ENCODE data around the gene SGK1.
A peak's percentile ranks its signal among the peaks of the same experiment; 100 is the strongest.
"Not testable (repeated sequence)": the region's sequence is repeated elsewhere in the genome, so short reads cannot be mapped to it uniquely, and the experiment has no call there.

The SGK1 gene

GRCh38 chr6:134314006-134314821 lies 3.7 kb downstream of the SGK1 start:
- no peak for TF ChIP-seq Cebpa-rat (IDR thresholded peaks at IDR 0.05)
- peaks cover 27 to 76% (median 51%) of the 10 kb centered on the region in 10 experiments for H3K4me1 ChIP-seq

GRCh38 chr6:134312038-134312660 lies 5.8 kb downstream of the SGK1 start:
- H3K27ac ChIP-seq, result peak overlapping the region in 1 of 11 experiments; percentile 6; a peak in 1 of 22 replicates
- H3K4me3 ChIP-seq, result no peak overlapping the region
- peaks cover 0 to 17% (median 0%) of the 10 kb centered on the region in 11 experiments; a peak in 4 of 22 replicates for H3K36me3 ChIP-seq
- peak overlapping the region in 2 of 11 experiments; percentile 80 to 89; a peak in 4 of 22 replicates for H3K4me2 ChIP-seq
- H3K27me3 ChIP-seq, result no peaks in the 10 kb centered on the region
- no peaks in the 10 kb centered on the region for H3K9me3 ChIP-seq (replicated peaks in 1 of 11)
- H3K4me1 ChIP-seq, result peaks cover 36 to 85% (median 55%) of the 10 kb centered on the region in 10 experiments
- no peaks in the 10 kb centered on the region for H4K20me1 ChIP-seq
- no peak for TF ChIP-seq Cebpa-rat (IDR thresholded peaks at IDR 0.05)
- H3K9ac ChIP-seq, result peak overlapping the region in 1 of 11 experiments; percentile 43; a peak in 1 of 22 replicates

More at GRCh38 chr6:134314006-134314821, 3.7 kb downstream of the SGK1 start:
- Histone ChIP-seq H3K9ac (peak overlapping the region in 4 of 11 experiments; percentile 1 to 88 (median 33); a peak in 4 of 22 replicates), H3K9me3 (replicated peaks in 1 of 11) (peaks cover 0 to 5% (median 2%) of the 10 kb centered on the region in 11 experiments; a peak in 14 of 22 replicates), H3K4me3 (peak overlapping the region in 3 of 10 experiments; percentile 73 to 88 (median 75); a peak in 5 of 20 replicates), H3K4me2 (peak overlapping the region in 8 of 11 experiments; percentile 15 to 89 (median 56); a peak in 14 of 22 replicates), H3K27ac (peak overlapping the region in 3 of 11 experiments; percentile 5 to 71 (median 13); a peak in 4 of 22 replicates), H4K20me1 (no peaks in the 10 kb centered on the region), H3K36me3 (peaks cover 0 to 17% (median 0%) of the 10 kb centered on the region in 11 experiments; a peak in 4 of 22 replicates), H3K27me3 (no peaks in the 10 kb centered on the region; a peak in 2 of 22 replicates)

DNA sequence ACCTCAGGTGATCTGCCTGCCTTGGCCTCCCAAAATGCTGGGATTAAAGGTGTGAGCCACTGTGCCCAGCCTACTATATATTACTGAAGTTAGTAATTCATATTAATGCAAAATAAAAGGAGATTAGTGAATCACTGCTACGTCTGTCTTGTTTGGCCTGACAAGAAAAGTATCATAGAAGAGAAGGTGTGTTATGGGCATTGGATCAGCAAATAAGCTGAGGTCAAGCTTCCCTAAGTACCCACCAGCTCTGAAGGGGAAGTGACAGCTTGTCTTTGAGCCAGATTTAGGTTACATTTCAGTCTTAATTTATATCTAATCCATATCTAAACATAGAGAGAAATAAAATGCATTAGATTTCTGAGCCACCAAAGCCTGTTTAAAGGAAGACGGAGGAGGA lies 7.1 kb downstream of the SGK1 start:
- peak overlapping the region in 3 of 11 experiments; percentile 33 to 89 (median 80); a peak in 7 of 22 replicates for H3K4me2 ChIP-seq
- H3K9me3 ChIP-seq (replicated peaks in 1 of 11), result no peaks in the 10 kb centered on the region
- H4K20me1 ChIP-seq, result no peaks in the 10 kb centered on the region
- H3K27ac ChIP-seq, result no peak overlapping the region
- no peaks in the 10 kb centered on the region for H3K27me3 ChIP-seq
- peaks cover 31 to 93% (median 49%) of the 10 kb centered on the region in 10 experiments for H3K4me1 ChIP-seq
- no peak for TF ChIP-seq Cebpa-rat (IDR thresholded peaks at IDR 0.05)
- no peak overlapping the region for H3K4me3 ChIP-seq
- peaks cover 0 to 17% (median 0%) of the 10 kb centered on the region in 11 experiments; a peak in 4 of 22 replicates for H3K36me3 ChIP-seq
- H3K9ac ChIP-seq, result 0 out of 22 replicates have a peak overlapping the region, but pooled peaks of 1 of the 11 experiments have one; percentile 16

DNA sequence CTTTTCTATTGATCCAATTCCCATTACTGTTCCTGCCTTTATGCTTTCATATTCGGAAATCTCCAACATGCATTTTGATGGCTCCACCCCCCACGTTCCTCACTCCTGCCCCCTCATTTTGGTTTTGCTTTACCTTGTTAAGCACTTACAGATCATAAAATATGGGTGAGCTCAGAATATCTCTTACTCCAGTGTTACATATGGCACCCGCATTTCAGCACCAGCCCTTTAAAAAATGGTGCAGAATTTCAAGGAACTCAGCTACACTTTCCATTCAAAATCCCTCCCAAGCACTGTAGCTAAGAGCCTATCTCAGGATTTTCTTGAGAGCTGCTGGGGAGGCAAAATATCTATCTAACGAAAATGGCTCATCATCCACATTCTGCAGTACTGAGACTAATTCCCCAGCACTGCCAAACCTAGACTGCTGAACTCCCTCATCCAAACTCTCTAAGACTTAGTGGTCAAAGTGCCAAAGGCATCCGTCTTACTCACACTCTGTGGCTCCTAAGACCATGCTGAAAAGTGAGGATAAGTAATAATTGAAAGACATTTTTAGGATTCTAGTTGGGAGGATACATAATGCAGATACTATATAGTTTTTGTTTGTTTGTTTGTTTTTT lies 7.8 kb downstream of the SGK1 start:
- H3K36me3 ChIP-seq, result peaks cover 0 to 17% (median 0%) of the 10 kb centered on the region in 11 experiments; a peak in 4 of 22 replicates
- peaks cover 32 to 97% (median 51%) of the 10 kb centered on the region in 10 experiments for H3K4me1 ChIP-seq
- no peaks in the 10 kb centered on the region for H3K27me3 ChIP-seq
- no peak overlapping the region for H3K4me3 ChIP-seq
- no peak overlapping the region for H3K27ac ChIP-seq
- H4K20me1 ChIP-seq, result no peaks in the 10 kb centered on the region
- H3K9me3 ChIP-seq (replicated peaks in 1 of 11), result no peaks in the 10 kb centered on the region
- peak overlapping the region in 3 of 11 experiments; percentile 16 to 89 (median 80); a peak in 5 of 22 replicates for H3K4me2 ChIP-seq
- no peak overlapping the region for H3K9ac ChIP-seq
- TF ChIP-seq Cebpa-rat (IDR thresholded peaks at IDR 0.05), result no peak

DNA sequence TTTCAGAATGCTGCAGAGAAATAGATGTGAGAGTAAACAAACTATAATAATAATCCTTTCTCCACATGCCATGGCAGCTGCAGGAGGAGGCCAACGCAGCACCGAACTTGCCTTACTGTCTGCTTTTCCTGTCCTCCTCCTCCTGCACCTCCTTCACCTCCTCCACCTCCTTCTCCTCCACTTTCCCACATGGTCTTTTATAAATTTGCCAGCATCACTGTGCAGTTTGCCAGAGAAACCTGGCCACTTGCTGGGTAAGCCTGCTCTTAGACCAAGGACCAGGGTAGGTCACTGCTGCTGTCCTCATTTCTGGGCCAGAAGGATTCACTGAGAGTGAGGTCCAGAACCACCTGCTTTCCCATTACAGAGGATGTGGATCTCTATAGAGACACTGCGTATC lies 8.7 kb downstream of the SGK1 start:
- peaks cover 0 to 20% (median 0%) of the 10 kb centered on the region in 11 experiments; a peak in 5 of 22 replicates for H3K36me3 ChIP-seq
- no peak for TF ChIP-seq Cebpa-rat (IDR thresholded peaks at IDR 0.05)
- no peaks in the 10 kb centered on the region for H3K9me3 ChIP-seq (replicated peaks in 1 of 11)
- H3K27me3 ChIP-seq, result no peaks in the 10 kb centered on the region
- peak overlapping the region in 2 of 11 experiments; percentile 1 to 26; a peak in 2 of 22 replicates for H3K9ac ChIP-seq
- H3K4me3 ChIP-seq, result no peak overlapping the region
- H3K4me1 ChIP-seq, result peaks cover 37 to 99% (median 52%) of the 10 kb centered on the region in 10 experiments
- peak overlapping the region in 7 of 11 experiments; percentile 7 to 58 (median 41); a peak in 8 of 22 replicates for H3K27ac ChIP-seq
- peak overlapping the region in 7 of 11 experiments; percentile 6 to 89 (median 24); a peak in 10 of 22 replicates for H3K4me2 ChIP-seq
- no peaks in the 10 kb centered on the region for H4K20me1 ChIP-seq

DNA sequence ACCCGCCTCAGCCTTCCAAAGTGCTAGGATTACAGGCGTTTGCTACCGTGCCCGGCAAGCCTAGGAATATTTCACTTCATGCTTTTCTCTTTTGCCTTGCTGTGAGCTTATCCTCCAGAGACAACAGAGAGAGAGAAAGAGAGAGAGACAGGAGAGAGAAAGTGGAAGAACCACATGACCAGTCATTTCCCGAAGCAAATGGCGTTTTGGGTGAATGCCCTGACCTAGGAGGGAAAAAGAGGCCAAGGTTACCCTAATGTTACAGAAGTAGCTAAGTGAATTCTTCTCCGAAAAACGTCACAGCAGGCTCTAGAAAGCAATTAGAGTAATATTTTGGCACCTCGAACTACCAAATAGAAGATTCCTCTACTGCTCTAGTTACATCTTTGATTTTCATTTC lies 9.1 kb downstream of the SGK1 start:
- H3K36me3 ChIP-seq, result peaks cover 0 to 24% (median 0%) of the 10 kb centered on the region in 11 experiments; a peak in 5 of 22 replicates
- TF ChIP-seq Cebpa-rat (IDR thresholded peaks at IDR 0.05), result no peak
- H4K20me1 ChIP-seq, result no peaks in the 10 kb centered on the region
- H3K27me3 ChIP-seq, result no peaks in the 10 kb centered on the region
- H3K9ac ChIP-seq, result peak overlapping the region in 2 of 11 experiments; percentile 23 to 24; a peak in 2 of 22 replicates
- H3K4me3 ChIP-seq, result no peak overlapping the region
- H3K27ac ChIP-seq, result peak overlapping the region in 10 of 11 experiments; percentile 2 to 58 (median 45); a peak in 14 of 22 replicates
- no peaks in the 10 kb centered on the region for H3K9me3 ChIP-seq (replicated peaks in 1 of 11)
- peak overlapping the region; percentile 4 to 89 (median 29); a peak in 16 of 22 replicates for H3K4me2 ChIP-seq
- H3K4me1 ChIP-seq, result peaks cover 34 to 99% (median 51%) of the 10 kb centered on the region in 10 experiments

GRCh38 chr6:134307870-134308269 lies 10.0 kb downstream of the SGK1 start:
- Histone ChIP-seq H3K27ac (peak overlapping the region in 9 of 11 experiments; percentile 2 to 58 (median 49); a peak in 15 of 22 replicates), H3K9ac (peak overlapping the region in 2 of 11 experiments; percentile 11 to 24; a peak in 1 of 22 replicates), H4K20me1 (no peaks in the 10 kb centered on the region), H3K4me1 (peaks cover 34 to 94% (median 47%) of the 10 kb centered on the region in 10 experiments), H3K36me3 (peaks cover 0 to 30% (median 0%) of the 10 kb centered on the region in 11 experiments; a peak in 6 of 22 replicates), H3K4me3 (no peak overlapping the region), H3K4me2 (peak overlapping the region; percentile 0 to 80 (median 27); a peak in 13 of 22 replicates), H3K9me3 (replicated peaks in 1 of 11) (peaks cover 0 to 7% (median 0%) of the 10 kb centered on the region in 11 experiments; a peak in 1 of 22 replicates), H3K27me3 (no peaks in the 10 kb centered on the region)
- no peak for TF ChIP-seq Cebpa-rat (IDR thresholded peaks at IDR 0.05)

GRCh38 chr6:134307075-134307474 lies 10.8 kb downstream of the SGK1 start:
- Histone ChIP-seq H4K20me1 (no peaks in the 10 kb centered on the region), H3K4me2 (peak overlapping the region in 10 of 11 experiments; percentile 0 to 80 (median 28); a peak in 8 of 22 replicates), H3K4me3 (no peak overlapping the region), H3K27ac (peak overlapping the region in 5 of 11 experiments; percentile 33 to 58 (median 55); a peak in 7 of 22 replicates), H3K27me3 (no peaks in the 10 kb centered on the region), H3K4me1 (peaks cover 34 to 86% (median 47%) of the 10 kb centered on the region in 10 experiments), H3K9me3 (replicated peaks in 1 of 11) (peaks cover 0 to 8% (median 0%) of the 10 kb centered on the region in 11 experiments; a peak in 2 of 22 replicates), H3K9ac (no peak overlapping the region), H3K36me3 (peaks cover 0 to 24% (median 0%) of the 10 kb centered on the region in 11 experiments; a peak in 6 of 22 replicates)
- TF ChIP-seq Cebpa-rat (IDR thresholded peaks at IDR 0.05), result no peak

- Histone ChIP-seq H3K27ac (peak overlapping the region in 9 of 11 experiments; percentile 6 to 51 (median 19); a peak in 7 of 22 replicates), H3K4me2 (peak overlapping the region in 2 of 11 experiments; percentile 31 to 36; a peak in 3 of 22 replicates)
These were observed 13.5 kb downstream of the SGK1 start for GRCh38 chr6:134304381-134304780.

More at GRCh38 chr6:134304381-134304780, 13.5 kb downstream of the SGK1 start:
- peaks cover 0 to 13% (median 0%) of the 10 kb centered on the region in 11 experiments; a peak in 4 of 22 replicates for H3K9me3 ChIP-seq (replicated peaks in 1 of 11)
- H3K4me1 ChIP-seq, result peaks cover 32 to 85% (median 44%) of the 10 kb centered on the region in 10 experiments
- H3K27me3 ChIP-seq, H3K4me3 ChIP-seq, H3K9ac ChIP-seq, H4K20me1 ChIP-seq: not testable (repeated sequence)
- H3K36me3 ChIP-seq, result peaks cover 0 to 21% (median 9%) of the 10 kb centered on the region in 11 experiments; a peak in 8 of 22 replicates

Measured in BLaER1 treated with 17β-estradiol and CSF1 and Interleukin-3, amounts not matched to agents 10 nM and 100 nM (cell line).